Activated gamma-delta T cell treated with anti-CD3 and anti-CD28 coated beads, Interleukin-2, amount 50 U/mL, for 16 hours (primary cell): ENCODE measurements around the gene EPHA1.

ENCODE experiments used
- DNase-seq: peaks from one replicate; pipeline ENCODE4 v3.0.0-alpha.2; 2020; ENCODE audit warnings: low read depth

EPHA1 gene

GRCh38 chr7:143373255-143373794 lies 35.3 kb downstream of the EPHA1 start:
- DNase-seq = no peak

GRCh38 chr7:143372070-143372469 lies 36.6 kb downstream of the EPHA1 start:
- DNase-seq = no peak

GRCh38 chr7:143369678-143370651 lies 38.7 kb downstream of the EPHA1 start:
- DNase-seq = no peak

GRCh38 chr7:143368387-143368786 lies 40.3 kb downstream of the EPHA1 start:
- DNase-seq = no peak

GRCh38 chr7:143367972-143368371 lies 40.7 kb downstream of the EPHA1 start:
- no peak for DNase-seq

- no peak for DNase-seq
These were observed 45.4 kb downstream of the EPHA1 start for GRCh38 chr7:143363016-143363937.

GRCh38 chr7:143362131-143363015 lies 46.3 kb downstream of the EPHA1 start, which contains the start of gene FAM131B:
TSS of gene FAM131B (minus strand) at chr7:143362713. CDS start at chr7:143362603, 110 bp downstream.
- DNase-seq = no peak

GRCh38 chr7:143361552-143362130 lies 47.0 kb downstream of the EPHA1 start:
- no peak for DNase-seq

GRCh38 chr7:143360788-143361551 lies 47.7 kb downstream of the EPHA1 start:
- DNase-seq = no peak

GRCh38 chr7:143359771-143360353 lies 48.8 kb downstream of the EPHA1 start:
- DNase-seq = no peak

GRCh38 chr7:143358626-143359025 lies 50.0 kb downstream of the EPHA1 start:
- DNase-seq = no peak

GRCh38 chr7:143356414-143357050 lies 52.1 kb downstream of the EPHA1 start:
- no peak for DNase-seq

- DNase-seq = no peak
These were observed 52.9 kb downstream of the EPHA1 start for GRCh38 chr7:143355450-143356385.

GRCh38 chr7:143354965-143355364 lies 53.7 kb downstream of the EPHA1 start:
- no peak for DNase-seq

- no peak for DNase-seq
These were observed 54.3 kb downstream of the EPHA1 start for GRCh38 chr7:143354376-143354775.

GRCh38 chr7:143352531-143353002 lies 56.1 kb downstream of the EPHA1 start:
- DNase-seq = no peak

- no peak for DNase-seq
These were observed 57.1 kb downstream of the EPHA1 start for GRCh38 chr7:143351574-143351973.

GRCh38 chr7:143351060-143351459 lies 57.6 kb downstream of the EPHA1 start:
- no peak for DNase-seq
